ENCODE measurements around the gene DUS1L. TPM values are rescaled to one million over a fixed set of nuclear protein-coding genes. Genes with fewer than 3 reads are reported as not detected.

DUS1L gene
- polyA plus RNA-seq, 1 experiment: 21.4 TPM

DNA sequence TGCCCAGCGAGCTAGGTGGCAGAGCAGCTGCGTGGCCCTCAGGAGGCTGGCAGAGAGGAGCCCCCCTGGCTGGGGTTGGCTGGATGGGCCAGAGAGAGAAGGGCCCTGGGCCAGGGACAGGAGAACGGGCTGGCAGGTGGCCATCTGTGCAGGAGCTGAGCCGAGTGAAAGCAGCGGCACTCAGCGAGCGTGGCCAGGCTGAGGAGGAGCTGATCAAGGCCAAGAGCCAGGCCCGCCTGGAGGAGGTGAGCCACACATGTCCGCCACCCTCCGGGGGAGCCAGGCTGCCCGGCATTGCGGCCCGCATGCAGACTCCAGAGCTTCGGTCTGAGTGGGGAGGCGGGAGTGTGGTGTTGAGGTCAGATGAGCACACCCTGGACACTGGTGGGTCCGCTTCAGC is 36.2 kb downstream of the DUS1L start:
- TF ChIP-seq, protein P1, sequence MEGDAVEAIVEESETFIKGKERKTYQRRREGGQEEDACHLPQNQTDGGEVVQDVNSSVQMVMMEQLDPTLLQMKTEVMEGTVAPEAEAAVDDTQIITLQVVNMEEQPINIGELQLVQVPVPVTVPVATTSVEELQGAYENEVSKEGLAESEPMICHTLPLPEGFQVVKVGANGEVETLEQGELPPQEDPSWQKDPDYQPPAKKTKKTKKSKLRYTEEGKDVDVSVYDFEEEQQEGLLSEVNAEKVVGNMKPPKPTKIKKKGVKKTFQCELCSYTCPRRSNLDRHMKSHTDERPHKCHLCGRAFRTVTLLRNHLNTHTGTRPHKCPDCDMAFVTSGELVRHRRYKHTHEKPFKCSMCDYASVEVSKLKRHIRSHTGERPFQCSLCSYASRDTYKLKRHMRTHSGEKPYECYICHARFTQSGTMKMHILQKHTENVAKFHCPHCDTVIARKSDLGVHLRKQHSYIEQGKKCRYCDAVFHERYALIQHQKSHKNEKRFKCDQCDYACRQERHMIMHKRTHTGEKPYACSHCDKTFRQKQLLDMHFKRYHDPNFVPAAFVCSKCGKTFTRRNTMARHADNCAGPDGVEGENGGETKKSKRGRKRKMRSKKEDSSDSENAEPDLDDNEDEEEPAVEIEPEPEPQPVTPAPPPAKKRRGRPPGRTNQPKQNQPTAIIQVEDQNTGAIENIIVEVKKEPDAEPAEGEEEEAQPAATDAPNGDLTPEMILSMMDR (IDR thresholded peaks at IDR 0.05; ENCODE audit: low read depth, low read length): no peak
- POLR2A ChIA-PET: no interaction called here
- DNase-seq (ENCODE audit: low read depth, low spot score): no peak
- H3K9me3 ChIP-seq (ENCODE audit: control insufficient read depth, insufficient read depth, low read length): no peaks in the 10 kb centered on the region; the same call in 1 of the 2 replicates
- H3K27me3 ChIP-seq (ENCODE audit: control insufficient read depth, insufficient read depth, low read length): no peaks in the 10 kb centered on the region
- CTCF ChIA-PET: interaction anchor here (0.6 to 1.7 kb wide), 4 partner anchors 8 to 308 kb away, joined by 3 to 7 read pairs (median 3); partner anchors contain the start of gene DCXR
- no peak overlapping the region for H3K4me3 ChIP-seq (ENCODE audit: low read depth, low read length)
- H3K27ac ChIP-seq (ENCODE audit: low read depth, low read length): no peak overlapping the region

DNA sequence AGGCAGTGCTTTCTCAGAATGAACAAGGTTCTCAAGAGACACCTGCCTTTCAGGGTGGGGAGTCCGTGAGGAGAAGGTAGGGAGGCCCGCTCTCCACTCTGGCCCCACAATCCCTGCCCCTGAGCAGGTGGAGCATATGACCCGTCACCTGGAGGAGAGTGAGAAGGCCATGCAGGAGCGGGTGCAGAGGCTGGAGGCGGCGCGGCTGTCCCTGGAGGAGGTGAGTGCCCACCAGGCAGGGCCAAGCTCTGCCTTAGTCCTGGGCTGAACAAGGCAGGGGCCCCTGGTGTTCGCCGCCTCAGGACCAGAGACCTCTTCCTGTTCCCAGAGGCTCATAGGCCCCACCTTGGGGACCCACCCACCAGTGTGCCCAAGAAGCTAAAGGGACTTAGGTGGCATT is 36.6 kb downstream of the DUS1L start:
- Histone ChIP-seq H3K9me3 (ENCODE audit: control insufficient read depth, insufficient read depth, low read length) (no peaks in the 10 kb centered on the region; the same call in 1 of the 2 replicates), H3K27ac (ENCODE audit: low read depth, low read length) (no peak overlapping the region), H3K27me3 (ENCODE audit: control insufficient read depth, insufficient read depth, low read length) (no peaks in the 10 kb centered on the region), H3K4me3 (ENCODE audit: low read depth, low read length) (no peak overlapping the region)
- TF ChIP-seq, protein P1 (IDR thresholded peaks at IDR 0.05; ENCODE audit: low read depth, low read length): no peak
- POLR2A ChIA-PET: no interaction called here
- no peak for DNase-seq (ENCODE audit: low read depth, low spot score)
- CTCF ChIA-PET: interaction anchor here (0.6 to 1.1 kb wide), 2 partner anchors 9 to 309 kb away, joined by 3 read pairs; partner anchors contain the start of gene DCXR

DNA sequence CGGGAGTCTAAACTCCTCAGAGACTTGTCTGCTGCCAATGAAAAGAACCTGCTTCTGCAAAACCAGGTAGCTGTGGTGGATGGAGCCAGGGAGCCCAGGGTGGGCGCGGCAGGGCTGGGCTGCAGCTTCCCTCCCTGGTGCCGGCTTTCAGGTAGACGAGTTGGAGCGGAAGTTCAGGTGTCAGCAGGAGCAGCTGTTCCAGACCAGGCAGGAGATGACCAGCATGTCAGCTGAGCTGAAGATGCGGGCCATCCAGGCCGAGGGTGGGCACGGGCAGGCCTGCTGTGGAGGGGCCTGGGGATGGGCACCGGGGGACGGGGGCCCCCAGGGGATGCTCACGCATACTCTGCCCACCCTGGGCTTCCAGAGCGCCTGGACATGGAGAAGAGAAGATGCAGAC is 37.4 kb downstream of the DUS1L start:
- Histone ChIP-seq H3K4me3 (ENCODE audit: low read depth, low read length) (no peak overlapping the region), H3K27me3 (ENCODE audit: control insufficient read depth, insufficient read depth, low read length) (no peaks in the 10 kb centered on the region), H3K9me3 (ENCODE audit: control insufficient read depth, insufficient read depth, low read length) (no peaks in the 10 kb centered on the region; the same call in 1 of the 2 replicates), H3K27ac (ENCODE audit: low read depth, low read length) (no peak overlapping the region)
- TF ChIP-seq, protein P1 (IDR thresholded peaks at IDR 0.05; ENCODE audit: low read depth, low read length): no peak
- DNase-seq (ENCODE audit: low read depth, low spot score): no peak
- CTCF ChIA-PET: interaction anchor here (0.6 kb wide), 1 partner anchor 126 kb away, joined by 3 read pairs; no protein-coding TSS in a partner anchor
- POLR2A ChIA-PET: no interaction called here

DNA sequence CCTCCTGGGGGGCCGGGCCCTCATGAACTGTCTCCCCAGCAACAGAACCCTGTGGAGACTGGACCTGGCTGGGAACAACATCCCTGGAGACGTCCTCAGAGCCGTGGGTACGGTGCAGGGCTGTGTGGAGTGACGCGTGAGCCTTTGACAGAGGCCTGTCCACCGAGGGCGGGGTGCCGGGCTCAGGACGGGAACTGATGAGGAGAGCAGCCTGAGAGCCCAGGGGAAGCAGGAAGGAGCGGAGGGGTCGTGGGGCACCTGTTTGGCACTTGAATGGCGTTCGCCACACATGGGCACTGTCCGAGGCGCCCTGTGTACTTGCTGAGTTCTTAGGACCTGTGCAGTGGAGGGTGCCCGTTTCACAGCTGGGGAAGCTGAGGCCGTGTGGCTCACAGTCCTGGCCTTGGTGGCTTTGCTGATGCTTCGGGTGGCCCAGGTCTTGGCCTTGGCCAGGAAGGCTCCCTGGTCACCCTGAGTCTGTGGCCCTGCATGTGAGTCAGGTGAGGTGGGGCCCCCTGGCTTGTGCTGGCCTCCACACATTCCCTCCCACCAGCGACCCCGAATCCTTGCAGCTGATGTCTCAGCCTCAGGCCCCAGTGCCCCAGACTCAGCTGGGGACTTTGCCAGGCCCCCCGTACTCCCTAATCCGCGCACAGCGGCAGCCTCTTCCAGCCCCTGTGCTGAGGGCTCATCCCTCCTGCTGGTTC is 40.0 kb downstream of the DUS1L start:
- TF ChIP-seq, protein P1 (IDR thresholded peaks at IDR 0.05; ENCODE audit: low read depth, low read length): no peak
- H3K4me3 ChIP-seq (ENCODE audit: low read depth, low read length): no peak overlapping the region
- H3K27ac ChIP-seq (ENCODE audit: low read depth, low read length): no peak overlapping the region
- H3K9me3 ChIP-seq (ENCODE audit: control insufficient read depth, insufficient read depth, low read length): no peaks in the 10 kb centered on the region; the same call in 1 of the 2 replicates
- ChIA-PET POLR2A (no interaction called here), CTCF (interaction anchor here (1.7 kb wide), 1 partner anchor 12 kb away, joined by 7 read pairs; the partner anchor contains the start of gene DCXR)
- H3K27me3 ChIP-seq (ENCODE audit: control insufficient read depth, insufficient read depth, low read length): no peaks in the 10 kb centered on the region
- DNase-seq (ENCODE audit: low read depth, low spot score): no peak

DNA sequence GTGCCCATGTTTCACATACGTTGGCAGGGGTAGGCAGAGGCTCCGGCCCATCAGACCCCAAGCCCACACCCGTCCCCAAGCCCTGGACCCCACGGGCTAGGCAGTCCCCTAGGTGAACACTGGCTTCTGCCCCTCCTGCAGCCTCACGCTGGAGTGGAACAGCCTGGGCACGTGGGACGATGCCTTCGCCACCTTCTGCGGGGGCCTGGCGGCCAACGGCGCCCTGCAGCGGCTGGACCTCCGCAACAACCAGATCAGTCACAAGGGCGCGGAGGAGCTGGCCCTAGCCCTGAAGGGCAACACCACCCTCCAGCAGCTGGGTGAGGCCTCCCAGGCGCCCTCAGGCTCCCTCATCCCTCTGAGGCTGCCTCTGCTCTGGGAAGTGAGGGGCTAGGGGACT is 40.7 kb downstream of the DUS1L start:
- no peak overlapping the region for H3K4me3 ChIP-seq (ENCODE audit: low read depth, low read length)
- no peak for DNase-seq (ENCODE audit: low read depth, low spot score)
- H3K27ac ChIP-seq (ENCODE audit: low read depth, low read length): no peak overlapping the region
- TF ChIP-seq, protein P1 (IDR thresholded peaks at IDR 0.05; ENCODE audit: low read depth, low read length): no peak
- no peaks in the 10 kb centered on the region for H3K9me3 ChIP-seq (ENCODE audit: control insufficient read depth, insufficient read depth, low read length)
- ChIA-PET POLR2A (no interaction called here), CTCF (no interaction called here)
- H3K27me3 ChIP-seq (ENCODE audit: control insufficient read depth, insufficient read depth, low read length): no peaks in the 10 kb centered on the region
